HG03039 (cell line): ENCODE results near the gene LIN28B.
"Not testable (repeated sequence)": the region's sequence is repeated elsewhere in the genome, so short reads cannot be mapped to it uniquely, and the experiment has no call there.

ENCODE experiments used
- ATAC-seq: cut with Tn5 transposase; IDR thresholded peaks from one replicate; pipeline ENCODE4 v1.9.1; 2021; ENCODE audit warnings: mild to moderate bottlenecking, moderate library complexity; ENCODE audit not compliant: unreplicated experiment

The LIN28B gene

DNA sequence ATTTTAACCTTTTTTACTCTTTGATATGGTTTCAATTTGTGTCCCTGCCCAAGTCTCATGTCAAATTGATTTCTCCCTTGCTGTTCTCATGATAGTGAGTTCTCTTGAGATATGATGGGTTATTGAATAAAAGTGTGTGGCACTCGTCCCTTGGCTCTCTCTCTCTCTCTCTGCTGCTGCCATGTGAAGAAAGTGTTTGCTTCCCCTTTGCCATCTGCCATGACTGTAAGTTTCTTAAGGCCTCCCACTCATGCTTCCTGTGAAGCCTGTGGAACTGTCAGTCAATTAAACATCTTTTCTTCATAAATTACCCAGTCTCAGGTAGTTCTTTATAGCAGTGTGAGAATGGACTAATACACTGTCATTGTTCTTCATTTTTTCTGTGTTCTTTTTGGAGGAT, 48.5 kb downstream of the LIN28B start:
- no peak for ATAC-seq

DNA sequence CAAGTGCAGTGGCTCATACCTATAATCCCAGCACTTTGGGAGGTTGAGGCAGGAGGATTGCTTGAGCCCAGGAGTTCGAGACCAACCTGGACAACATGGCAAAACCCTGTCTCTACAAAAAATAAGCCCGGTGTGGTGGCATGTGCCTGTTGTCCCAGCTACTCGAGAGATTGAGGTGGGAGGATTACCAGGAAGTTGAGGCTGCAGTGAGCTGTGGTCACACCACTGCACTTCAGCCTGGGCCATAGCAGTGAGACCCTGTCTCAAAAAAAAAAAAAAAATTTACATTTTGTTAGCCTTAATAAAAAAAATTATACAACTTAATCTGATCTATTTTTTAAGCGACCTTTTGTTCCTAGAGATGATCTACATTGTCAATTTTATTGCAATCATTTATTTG, 56.6 kb downstream of the LIN28B start:
- ATAC-seq = not testable (repeated sequence)

DNA sequence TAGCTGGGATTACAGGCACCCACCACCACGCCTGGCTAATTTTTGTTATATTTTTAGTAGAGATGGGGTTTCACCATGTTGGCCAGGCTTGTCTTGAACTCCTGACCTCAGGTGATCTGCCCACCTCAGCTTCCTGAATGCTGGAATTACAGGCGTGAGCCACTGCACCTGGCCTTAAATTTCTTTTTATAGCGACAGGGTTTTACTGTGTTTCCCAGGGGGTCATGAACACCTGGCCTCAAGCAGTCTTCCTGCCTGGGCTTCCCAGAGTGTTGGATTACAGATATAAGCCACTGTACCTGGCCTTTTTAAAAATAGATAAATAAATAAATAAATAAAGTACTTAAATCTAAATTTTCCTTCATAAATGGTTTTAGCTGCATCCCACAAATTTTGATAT, 57.5 kb downstream of the LIN28B start:
- ATAC-seq = no peak

DNA sequence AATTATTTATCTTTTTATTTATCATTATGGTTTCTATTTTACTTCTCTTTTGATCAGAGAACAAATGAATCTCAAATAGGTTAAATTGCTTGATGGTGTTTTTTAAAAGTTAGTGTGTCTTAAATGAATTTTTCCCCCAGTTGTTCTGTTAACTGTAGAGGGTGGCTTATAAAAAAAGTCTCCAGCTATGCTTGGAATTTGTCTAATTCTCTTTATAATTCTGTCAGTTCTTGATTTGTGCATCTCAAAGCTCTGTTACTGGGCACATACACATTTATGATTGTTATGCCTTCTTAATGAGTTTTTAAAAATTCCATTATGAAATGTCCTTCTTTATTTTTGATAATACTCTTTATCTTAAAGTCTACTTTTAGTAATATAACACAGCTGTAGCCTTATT, 58.0 kb downstream of the LIN28B start:
- no peak for ATAC-seq

DNA sequence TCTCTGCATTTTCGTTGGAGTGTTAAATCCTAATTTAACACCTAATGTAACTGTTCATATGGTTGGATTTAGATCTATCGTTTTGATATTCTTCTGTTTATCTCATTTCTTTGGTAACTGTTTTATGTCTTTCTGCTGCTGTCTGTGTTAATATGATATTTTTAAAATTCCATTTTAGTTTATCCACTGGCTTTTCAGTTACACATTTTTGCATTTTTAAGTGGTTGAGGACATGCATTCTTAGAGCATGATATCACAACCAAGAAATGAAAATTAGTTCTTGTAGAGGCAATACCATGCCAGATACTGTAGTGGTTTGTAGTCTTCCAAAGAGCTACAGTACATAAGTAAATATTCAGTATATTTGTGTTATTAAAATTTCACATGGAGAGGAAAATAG, 58.6 kb downstream of the LIN28B start:
- no peak for ATAC-seq

DNA sequence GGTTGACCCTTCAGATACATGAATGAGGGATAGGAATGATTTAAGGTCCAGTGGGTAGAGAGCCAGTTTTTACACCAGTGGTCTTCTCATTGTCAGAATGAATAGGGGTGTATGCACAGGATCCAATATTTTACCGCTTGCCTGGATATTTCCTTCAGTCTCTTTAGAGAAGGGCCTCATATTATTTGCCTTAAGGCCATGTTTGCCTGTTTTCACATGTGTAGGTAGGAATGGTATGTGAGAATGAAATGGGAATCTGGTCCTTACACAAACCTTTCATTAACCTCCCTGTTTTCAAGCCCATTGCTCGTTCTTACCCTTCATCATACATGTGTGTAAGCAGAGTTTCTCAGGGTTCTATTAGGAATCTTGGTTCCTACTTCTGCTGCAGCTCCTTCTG, 62.4 kb downstream of the LIN28B start:
- no peak for ATAC-seq

DNA sequence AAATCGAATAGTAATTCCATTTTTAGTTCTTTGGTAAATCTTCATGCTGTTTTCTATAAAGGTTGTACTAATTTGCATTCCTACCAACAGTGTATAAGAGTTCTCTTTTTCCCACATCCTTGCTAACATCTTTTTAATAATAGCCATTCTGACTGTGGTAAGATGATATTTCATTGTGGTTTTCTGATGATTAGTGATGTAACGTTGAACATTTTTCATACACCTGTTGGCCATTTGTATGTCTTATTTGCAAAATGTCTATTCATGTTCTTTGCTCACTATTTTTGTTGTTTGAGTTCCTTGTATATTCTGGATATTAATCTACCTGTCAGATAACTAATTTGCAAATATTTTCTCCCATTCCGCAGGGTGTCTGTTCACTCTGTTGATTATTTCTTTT, 64.5 kb downstream of the LIN28B start:
- no peak for ATAC-seq

DNA sequence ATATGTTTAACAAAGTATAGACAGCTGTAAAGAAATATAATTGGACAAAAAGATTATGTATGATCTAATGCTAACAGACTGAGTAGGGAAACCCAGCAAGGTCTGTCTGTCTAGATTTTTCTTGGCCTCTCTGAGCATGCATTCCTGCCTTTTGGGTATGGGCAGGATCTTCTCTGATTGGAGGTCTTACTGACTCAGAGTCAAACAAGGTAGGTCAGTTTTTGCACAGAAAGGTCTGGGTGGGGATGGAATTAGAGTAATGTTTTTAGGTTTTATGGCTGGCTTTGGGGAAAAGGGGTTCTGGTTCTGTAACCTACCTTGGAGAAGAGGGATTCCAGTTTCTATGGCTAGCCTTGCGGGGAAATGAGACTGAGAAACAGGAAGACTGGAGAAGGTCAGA, 65.5 kb downstream of the LIN28B start:
- ATAC-seq = no peak

DNA sequence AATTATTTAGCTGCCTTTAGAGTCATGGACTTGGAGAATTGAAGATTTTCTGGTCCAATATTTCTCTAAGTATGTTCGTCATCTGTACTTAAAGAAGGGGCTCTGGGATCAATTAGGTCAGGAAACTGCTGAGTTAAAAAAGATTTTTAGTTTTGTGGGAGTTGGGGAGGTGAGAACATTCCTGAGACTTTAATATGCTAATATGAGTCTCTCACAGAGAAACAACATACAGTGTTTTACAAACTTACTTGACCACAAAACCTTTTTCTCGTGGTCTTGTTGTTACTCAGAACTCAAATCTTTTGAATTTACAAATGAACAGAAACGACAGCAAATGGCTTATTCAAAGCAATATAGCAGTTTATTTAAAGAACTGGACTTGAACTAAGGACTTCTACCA, 67.9 kb downstream of the LIN28B start:
- no peak for ATAC-seq

DNA sequence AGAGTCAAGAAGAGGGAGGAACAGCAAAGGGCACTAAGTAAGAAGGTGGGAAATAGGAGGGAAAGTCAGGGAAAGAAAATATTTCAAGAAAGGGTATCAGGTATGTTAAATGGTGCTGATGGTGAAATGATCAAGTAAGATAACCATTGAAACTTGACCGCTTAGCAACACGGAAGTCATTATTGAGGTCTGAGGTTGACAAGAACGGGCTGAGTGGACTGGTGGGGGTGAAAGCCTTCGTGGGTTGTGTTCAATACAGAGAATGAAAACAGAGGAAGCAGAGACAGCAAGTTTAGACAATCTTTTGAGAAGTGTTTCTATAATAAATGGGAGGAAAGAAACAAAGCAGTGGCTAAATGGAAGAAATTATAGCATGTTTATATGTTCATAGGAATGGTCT, 72.0 kb downstream of the LIN28B start:
- no peak for ATAC-seq

DNA sequence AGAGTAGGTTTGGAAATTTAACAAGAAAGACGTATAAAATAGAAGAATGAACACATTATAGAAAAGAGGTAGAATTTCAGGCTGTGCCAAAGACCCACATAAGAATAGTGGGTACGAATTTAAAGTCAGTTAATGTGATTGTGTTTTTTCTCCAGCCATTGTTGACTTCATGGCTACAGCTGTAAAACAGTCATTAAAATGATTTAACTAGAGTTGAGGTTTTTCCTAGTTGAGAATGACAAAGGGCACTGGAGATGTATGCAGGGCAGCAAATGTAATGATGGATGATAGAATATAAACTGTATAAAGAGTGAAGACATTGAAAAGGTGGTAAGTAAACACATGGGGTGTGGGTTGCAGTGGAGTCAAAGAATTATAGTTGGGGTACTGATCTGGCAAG, 72.7 kb downstream of the LIN28B start:
- ATAC-seq = no peak

DNA sequence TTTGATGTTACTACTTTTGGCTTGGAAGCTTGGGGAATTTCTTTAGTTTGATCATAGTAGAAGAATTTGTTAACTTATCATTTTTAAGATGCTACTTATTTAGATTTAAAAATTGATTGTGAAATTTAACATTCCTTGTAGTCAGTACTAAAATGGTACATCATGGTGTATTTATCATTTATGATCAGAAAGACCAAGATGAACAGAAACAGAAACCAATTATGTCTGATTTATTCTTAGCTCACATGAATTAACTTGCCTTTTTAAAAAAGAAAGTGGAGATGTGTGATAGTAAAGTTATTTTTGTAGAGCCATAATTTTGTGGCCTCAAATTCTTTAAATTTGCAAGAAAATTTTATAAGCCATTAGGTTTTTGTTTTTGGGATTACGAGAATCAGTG, 77.6 kb downstream of the LIN28B start:
- no peak for ATAC-seq

DNA sequence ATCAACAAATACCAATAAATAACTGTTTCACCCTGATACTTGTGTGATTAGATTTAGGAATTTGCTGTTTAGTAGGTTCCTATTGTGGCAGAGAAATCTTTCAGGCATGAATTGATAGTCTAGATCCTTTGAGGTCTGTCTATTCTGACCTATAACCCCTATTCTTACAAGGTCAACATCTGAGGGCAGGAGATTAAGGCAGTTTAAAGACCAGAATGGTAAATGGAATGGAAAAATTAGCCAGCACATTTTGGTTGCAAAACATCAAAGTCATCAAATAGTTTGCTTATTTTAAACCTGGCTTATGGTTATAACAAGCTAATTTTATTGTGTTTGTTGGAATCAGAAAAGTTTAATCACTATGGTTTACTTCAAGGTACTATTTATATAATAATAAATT, 78.4 kb downstream of the LIN28B start:
- no peak for ATAC-seq

DNA sequence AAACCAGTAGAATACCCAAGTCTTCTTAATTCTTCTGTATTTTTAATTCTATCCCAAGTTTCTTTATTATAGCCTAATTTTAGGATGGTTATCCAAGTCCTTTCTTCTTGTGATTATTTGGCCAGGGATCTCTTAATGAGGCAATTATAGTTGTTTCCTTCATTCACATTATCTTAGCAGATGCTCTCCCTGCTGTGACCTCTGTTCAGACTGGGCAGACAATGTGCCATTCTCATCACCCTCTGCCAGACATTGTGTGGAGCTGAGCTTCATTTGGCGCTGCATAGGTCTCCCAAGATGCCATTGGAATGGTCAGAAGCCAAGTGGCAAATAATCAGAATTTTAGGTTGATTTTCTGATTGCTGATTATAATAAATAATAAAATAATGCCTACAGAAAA, 79.4 kb downstream of the LIN28B start:
- no peak for ATAC-seq

DNA sequence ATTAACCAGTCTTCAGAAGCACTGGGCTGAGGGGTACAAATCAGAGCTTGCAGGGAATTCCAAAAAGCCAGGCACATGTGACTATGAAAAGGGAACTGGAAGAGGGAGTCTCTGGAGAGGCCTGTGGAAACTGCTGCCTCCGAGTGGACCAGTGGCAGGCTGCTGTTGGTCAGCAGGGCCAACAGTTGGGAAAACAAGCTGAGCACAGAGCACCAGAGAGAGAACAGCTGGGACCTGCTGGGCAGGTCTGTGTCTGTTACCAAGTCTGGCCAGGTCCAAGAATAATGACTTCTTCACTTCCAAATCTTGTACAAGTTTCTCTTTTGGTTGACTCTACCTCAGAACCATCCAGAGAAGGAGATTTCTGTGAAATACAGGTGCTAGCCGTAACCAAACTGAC, 81.4 kb downstream of the LIN28B start:
- ATAC-seq = no peak

DNA sequence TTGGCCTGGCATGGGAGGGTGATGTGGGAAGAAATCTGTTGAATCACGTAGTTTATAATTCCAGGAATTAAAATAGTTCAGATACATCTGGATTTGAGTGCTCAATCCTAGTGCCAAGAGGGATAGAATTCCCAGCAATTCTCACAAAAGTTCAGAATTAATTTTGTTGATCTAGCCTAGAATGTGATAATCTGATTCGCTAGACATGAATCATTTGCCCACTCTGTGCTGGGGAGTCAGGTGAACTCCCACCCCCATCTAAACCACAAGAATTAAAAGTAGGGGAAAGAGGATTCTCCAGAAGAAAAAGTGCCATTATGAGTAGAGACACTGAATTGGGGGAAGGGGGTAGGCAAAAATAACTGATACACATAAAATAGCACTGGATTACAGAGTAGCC, 85.0 kb downstream of the LIN28B start:
- ATAC-seq = no peak

DNA sequence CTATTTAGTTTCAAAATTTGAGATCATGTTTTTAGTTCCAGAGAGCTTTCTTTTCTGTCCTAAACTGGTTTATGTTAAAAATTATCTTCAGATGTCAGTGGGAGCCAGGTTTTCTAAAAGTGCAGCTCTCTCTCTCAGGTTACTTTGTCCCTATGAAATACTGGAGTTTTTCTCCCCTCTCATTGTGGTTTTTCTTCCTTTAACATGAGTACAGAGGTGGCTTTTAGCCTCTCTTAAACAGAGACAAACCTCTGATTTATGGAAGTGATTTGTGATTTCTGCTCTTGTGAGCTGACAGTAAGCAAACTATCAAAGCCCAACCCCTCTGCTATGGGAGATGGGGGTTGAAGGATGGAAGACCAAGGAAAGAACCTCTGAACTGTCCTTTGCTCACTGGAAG, 85.7 kb downstream of the LIN28B start:
- ATAC-seq = no peak

DNA sequence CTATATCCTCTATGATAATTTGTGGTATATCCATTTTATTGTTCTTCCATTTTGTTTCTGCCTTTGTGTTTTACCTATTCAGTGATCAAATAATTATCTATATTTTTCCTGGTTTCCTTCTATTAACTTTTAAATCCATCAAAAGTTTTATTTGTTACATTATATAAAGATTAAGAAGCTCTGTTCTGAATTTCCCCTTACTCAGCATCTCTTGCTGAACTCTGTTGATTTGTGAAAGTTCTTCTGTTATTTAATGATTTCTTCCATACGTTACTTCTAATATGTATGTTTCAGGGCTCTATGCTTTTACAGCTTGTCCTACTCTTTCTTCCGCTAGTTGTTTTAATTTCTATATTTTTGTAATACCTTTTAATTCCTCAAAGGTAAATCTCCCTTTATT, 87.1 kb downstream of the LIN28B start:
- no peak for ATAC-seq

DNA sequence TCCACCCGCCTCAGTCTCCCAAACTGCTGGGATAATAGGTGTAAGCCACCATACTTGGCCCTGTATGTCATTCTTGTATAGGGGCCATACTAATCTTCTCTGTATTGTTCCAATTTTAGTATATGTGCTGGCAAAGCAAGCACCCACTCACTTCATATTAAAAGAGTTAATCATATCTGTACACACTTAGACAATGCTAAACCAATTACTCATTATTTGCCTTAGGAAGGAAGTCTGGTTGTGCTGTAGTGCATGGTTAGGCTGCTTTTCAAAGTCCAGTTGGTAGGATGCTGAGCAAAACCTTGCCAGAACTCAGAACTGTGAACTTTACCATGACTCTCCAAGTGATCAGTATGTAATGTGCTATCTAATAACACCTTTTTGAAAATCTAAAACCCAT, 88.6 kb downstream of the LIN28B start:
- ATAC-seq = no peak

DNA sequence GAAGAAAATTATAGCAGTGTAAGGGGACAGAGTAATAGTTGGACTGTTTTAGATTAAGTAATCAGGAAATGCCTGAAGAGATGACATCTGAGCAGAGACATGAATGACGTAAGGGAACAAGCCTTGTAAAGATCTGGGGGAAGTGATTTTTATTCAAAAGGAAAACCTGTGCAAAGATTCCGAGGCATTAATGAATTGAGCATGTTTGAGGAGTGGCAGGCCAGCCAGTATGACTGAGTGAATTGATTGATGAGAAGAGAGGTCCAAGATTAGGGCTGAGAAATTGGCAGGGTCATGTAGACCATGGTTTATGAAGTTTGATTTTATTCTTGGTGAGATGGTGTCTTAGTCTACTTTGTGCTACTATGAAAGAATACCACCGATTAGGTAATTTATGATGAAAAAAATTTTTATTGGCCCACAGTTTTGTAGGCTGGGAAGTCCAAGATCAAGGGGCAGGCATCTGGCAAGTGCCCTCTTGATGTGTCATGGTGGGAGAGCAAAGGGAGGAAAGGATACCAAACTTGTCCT, 95.1 kb downstream of the LIN28B start:
- ATAC-seq = no peak

DNA sequence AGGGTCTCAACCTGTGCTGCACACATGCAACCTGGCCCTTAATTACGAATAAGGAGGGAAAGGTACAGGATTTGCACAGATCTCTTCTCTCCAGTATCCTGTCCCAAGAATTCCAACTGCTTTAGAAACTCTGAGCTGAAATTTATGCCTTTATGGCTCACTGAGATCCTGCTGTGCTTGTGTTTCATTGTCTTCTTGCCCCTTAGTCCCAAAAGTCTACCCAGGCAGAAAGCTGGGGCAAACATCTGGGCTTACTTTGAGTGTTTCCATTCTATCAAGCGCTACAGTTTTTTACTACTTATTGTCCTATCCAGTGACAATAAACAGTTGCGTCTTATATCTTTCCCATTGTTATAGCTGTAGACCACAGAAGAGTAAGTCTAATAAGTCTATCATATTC, 99.7 kb downstream of the LIN28B start:
- no peak for ATAC-seq

DNA sequence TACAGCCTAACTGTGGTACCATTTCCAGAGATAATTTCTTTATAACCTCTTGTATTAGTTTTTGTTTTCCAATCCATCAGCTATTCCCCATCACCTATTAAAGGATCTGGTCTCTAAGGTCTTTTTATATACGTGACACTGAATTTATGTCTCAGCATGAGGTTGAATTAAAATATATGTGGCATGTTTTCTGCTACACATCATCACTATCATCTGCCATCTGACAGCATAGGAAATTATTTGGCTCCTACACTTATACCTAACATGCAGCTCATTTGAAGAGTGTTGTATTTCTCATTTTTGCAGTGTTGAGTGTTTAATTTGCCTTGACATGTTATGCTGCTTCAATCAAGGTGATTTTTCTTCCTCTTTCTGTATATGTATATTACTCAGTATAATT, 100.3 kb downstream of the LIN28B start:
- ATAC-seq = no peak

DNA sequence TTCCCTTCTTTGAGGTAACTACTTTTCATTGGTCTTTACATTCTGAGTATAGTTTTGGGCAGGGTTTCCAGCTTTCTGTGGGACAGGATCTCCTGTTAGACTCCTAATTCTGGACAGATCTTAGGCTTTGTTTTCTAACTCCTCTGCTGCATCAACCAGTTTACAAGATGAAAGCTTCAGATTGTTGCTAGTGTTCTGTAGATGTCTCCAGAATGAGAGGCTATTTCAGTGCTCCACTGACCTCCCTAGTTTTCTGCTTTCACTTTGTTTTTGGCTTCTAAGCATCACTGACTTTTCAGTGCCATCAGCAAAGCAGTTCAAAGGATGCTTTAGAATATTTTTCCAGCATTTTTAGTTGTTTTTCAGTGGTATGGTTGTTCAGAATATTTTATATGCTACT, 101.4 kb downstream of the LIN28B start:
- ATAC-seq = no peak

DNA sequence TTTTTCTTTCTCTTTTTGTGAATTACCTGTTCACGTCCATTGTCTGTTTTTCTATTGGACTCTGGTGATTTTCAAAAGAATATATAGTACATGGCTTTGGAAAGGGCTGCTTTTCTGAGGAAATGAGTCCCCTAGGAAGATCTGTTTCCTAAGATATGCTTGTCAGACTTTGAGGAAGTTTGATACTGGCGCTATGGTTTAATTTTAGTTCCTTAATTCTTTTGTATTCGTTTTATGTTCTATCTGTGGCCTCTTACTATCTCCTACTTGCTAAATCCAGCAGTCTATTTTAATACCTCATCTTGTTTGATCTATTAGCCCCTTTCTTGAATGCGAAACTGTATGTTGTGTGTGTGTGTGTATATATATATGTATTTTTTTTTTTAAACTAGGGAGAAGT, 101.9 kb downstream of the LIN28B start:
- ATAC-seq = no peak
